OCI-LY1 (cell line): ENCODE measurements around the gene PARD3.

Experiments
- EZH2 ChIP-seq: fragments of 200-600 bp; sonication (generic), shearing (Covaris generic); IDR thresholded peaks from 2 replicates; pipeline ENCODE4 v1.8.0; 2017; ENCODE audit warnings: borderline replicate concordance, mixed run types, mild to moderate bottlenecking, antibody characterized with exemption, low read length, moderate library complexity, mixed read lengths
- TF ChIP-seq, protein P1 (sequence below): fragments of 200-600 bp; sonication (generic), shearing (Covaris generic); IDR thresholded peaks from 2 replicates; pipeline ENCODE4 v1.5.1; 2017; ENCODE audit warnings: mild to moderate bottlenecking, antibody characterized with exemption, low read length, moderate library complexity, mixed read lengths

DNA sequence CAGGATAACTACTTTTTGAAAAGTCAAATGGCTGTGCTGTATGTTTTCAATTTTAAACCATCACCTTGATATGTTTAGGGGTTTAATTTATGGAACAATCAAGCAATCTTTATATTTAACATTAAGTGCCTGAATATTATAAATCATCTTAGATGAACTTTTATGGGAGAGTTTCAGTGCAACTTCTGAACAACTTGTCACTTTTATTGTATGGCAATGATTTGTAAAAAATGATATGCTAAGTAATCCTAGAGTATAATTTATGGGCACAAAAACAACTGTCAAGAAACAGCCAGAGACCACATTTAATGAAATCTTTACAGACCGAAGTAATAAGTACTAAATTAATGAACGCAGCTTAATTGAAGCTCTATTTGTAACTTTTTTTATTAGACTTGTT lies 498.9 kb downstream of the PARD3 start:
- TF ChIP-seq, protein P1, sequence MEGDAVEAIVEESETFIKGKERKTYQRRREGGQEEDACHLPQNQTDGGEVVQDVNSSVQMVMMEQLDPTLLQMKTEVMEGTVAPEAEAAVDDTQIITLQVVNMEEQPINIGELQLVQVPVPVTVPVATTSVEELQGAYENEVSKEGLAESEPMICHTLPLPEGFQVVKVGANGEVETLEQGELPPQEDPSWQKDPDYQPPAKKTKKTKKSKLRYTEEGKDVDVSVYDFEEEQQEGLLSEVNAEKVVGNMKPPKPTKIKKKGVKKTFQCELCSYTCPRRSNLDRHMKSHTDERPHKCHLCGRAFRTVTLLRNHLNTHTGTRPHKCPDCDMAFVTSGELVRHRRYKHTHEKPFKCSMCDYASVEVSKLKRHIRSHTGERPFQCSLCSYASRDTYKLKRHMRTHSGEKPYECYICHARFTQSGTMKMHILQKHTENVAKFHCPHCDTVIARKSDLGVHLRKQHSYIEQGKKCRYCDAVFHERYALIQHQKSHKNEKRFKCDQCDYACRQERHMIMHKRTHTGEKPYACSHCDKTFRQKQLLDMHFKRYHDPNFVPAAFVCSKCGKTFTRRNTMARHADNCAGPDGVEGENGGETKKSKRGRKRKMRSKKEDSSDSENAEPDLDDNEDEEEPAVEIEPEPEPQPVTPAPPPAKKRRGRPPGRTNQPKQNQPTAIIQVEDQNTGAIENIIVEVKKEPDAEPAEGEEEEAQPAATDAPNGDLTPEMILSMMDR = no peak
- TF ChIP-seq EZH2 = no peak
